Suprapubic skin (tissue), 4 donors: Measurements from ENCODE around the gene TMEM214.

ENCODE experiments used
- EP300 ChIP-seq: sonication (generic); formaldehyde crosslinking; IDR thresholded peaks from one replicate; pipeline ENCODE4 v1.6.1; 2017; ENCODE audit warnings: antibody characterized with exemption
- POLR2AphosphoS5 ChIP-seq, 3 donors: sonication (generic); formaldehyde crosslinking; IDR thresholded peaks; one replicate each; pipeline ENCODE4 v1.6.1; 2017; ENCODE audit warnings: antibody characterized with exemption in 3 of 3
- TF ChIP-seq, protein P1 (sequence below), 2 donors: fragments of 200-600 bp in 1 of 2; fragments of 450-650 bp in 1 of 2; sonication (generic) in 1 of 2; IDR thresholded peaks; one replicate each; pipeline ENCODE4 v1.5.1; 2016 to 2019; ENCODE audit warnings: antibody characterized with exemption in 2 of 2, mild to moderate bottlenecking in 1 of 2, moderate library complexity in 1 of 2

DNA sequence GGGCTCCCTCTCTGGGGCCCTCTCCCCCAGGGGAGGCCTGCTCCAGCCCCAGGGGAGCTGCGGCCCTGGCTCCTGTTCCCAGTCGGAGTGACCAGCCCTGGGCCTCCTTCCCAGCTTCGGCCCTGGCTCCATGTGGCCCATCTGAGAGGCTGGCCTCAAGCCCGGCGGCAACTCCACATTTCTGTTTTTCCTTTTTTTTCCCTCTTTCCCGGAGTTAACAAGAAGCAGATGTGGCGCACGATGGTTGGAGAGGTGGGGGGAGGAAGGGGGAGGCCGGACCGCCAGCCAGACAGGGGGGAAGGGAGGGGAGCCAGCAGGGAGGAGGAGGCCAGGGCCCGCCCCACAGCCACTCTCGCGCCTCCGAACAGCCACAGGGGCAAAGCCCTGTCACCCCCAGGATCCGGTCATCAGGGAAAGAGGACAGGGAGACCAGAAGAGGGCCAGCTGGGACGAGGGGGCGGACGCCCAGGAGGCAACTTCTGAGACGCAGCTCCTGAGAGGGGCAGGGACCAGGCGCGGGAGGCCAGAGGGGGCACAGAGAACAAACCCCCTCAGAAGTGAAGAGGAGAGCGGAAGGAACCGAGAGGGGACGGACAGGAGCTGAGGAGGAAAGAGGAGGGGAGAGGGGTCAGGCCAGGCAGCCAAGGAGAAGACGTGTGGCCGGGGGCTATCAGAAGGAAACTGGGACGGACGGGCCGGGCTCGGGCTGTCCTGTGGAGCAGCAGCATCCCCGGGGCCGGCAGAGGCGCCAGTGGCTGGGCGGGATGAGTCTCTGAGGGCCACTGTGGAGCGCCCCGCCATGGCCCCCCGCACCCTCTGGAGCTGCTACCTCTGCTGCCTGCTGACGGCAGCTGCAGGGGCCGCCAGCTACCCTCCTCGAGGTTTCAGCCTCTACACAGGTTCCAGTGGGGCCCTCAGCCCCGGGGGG is 45.8 kb downstream of the TMEM214 start, which contains the start of gene EMILIN1:
- TF ChIP-seq, protein P1, sequence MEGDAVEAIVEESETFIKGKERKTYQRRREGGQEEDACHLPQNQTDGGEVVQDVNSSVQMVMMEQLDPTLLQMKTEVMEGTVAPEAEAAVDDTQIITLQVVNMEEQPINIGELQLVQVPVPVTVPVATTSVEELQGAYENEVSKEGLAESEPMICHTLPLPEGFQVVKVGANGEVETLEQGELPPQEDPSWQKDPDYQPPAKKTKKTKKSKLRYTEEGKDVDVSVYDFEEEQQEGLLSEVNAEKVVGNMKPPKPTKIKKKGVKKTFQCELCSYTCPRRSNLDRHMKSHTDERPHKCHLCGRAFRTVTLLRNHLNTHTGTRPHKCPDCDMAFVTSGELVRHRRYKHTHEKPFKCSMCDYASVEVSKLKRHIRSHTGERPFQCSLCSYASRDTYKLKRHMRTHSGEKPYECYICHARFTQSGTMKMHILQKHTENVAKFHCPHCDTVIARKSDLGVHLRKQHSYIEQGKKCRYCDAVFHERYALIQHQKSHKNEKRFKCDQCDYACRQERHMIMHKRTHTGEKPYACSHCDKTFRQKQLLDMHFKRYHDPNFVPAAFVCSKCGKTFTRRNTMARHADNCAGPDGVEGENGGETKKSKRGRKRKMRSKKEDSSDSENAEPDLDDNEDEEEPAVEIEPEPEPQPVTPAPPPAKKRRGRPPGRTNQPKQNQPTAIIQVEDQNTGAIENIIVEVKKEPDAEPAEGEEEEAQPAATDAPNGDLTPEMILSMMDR (IDR thresholded peaks at IDR 0.05), result no peak
- TF ChIP-seq EP300, result no peak
- no peak for TF ChIP-seq POLR2AphosphoS5 (IDR thresholded peaks at IDR 0.05)
